Smooth muscle cell (in vitro differentiated cells): Measurements from ENCODE around the gene RAB29. TPM values are rescaled to one million over a fixed set of nuclear protein-coding genes. Genes with fewer than 3 reads are reported as not detected.

ENCODE experiments used
- DNase-seq: peaks from one replicate; lab custom pipeline; 2025; ENCODE audit not compliant: unreplicated experiment; lab: John Stamatoyannopoulos, UW
- H2AFZ ChIP-seq: fragments of 200-600 bp; sonication (generic); 2 replicates; pipeline ENCODE4 v1.6.0; 2016; ENCODE audit warnings: antibody characterized with exemption, low read depth, mild to moderate bottlenecking
- H3F3A ChIP-seq: fragments of 200-600 bp; sonication (generic); 2 replicates; pipeline ENCODE4 v1.6.0; 2017; ENCODE audit warnings: antibody characterized with exemption, low read depth
- H3K27ac ChIP-seq: fragments of 200-600 bp; sonication (generic); 2 replicates; pipeline ENCODE4 v1.5.1; 2016; ENCODE audit warnings: low read depth, mild to moderate bottlenecking
- H3K27me3 ChIP-seq: fragments of 200-600 bp; sonication (generic); 2 replicates; pipeline ENCODE4 v1.6.1; 2016; ENCODE audit warnings: low read depth, mild to moderate bottlenecking
- H3K36me3 ChIP-seq: fragments of 200-600 bp; sonication (generic); 2 replicates; pipeline ENCODE4 v1.5.1; 2016; ENCODE audit warnings: low read depth
- H3K4me1 ChIP-seq: fragments of 200-600 bp; sonication (generic); 2 replicates; pipeline ENCODE4 v1.5.1; 2016; ENCODE audit warnings: low read depth
- H3K4me2 ChIP-seq: fragments of 200-600 bp; sonication (generic); 2 replicates; pipeline ENCODE4 v1.6.0; 2016; ENCODE audit warnings: mild to moderate bottlenecking
- H3K4me3 ChIP-seq: fragments of 200-600 bp; sonication (generic); 2 replicates; pipeline ENCODE4 v1.5.1; 2016; ENCODE audit warnings: mild to moderate bottlenecking
- H3K79me2 ChIP-seq: fragments of 200-600 bp; sonication (generic); 2 replicates; pipeline ENCODE4 v1.6.0; 2016; ENCODE audit warnings: low read depth, mild to moderate bottlenecking
- H3K9ac ChIP-seq: fragments of 200-600 bp; sonication (generic); 2 replicates; pipeline ENCODE4 v1.6.0; 2016; ENCODE audit warnings: low read depth
- H3K9me3 ChIP-seq: fragments of 200-600 bp; sonication (generic); replicated peaks from 2 replicates; pipeline ENCODE4 v1.5.1; 2016; ENCODE audit warnings: low read depth
- H4K20me1 ChIP-seq: fragments of 200-600 bp; sonication (generic); 2 replicates; pipeline ENCODE4 v1.6.0; 2016; ENCODE audit warnings: low read depth
- WGBS: methylation state at CpG from one replicate; pipeline ENCODE4 v1.1.7; 2016; ENCODE audit warnings: low lambda C conversion rate; 5-methylcytosine and 5-hydroxymethylcytosine counted together
- polyA plus RNA-seq: library from polyadenylated mRNA; unstranded; fragments of >200 nt; fragmentation: Nextera tagmentation; extraction: Ambion mirVana; gene quantifications from 2 replicates; pipeline ENCODE4 v1.2.1, GENCODE V29; 2016
- total RNA-seq: library from RNA; depleted of rRNA; stranded (reverse); fragments of >200 nt; gene quantifications from 2 replicates; pipeline ENCODE4 v1.2.3, GENCODE V29; 2014
- TF ChIP-seq, protein P1 (sequence below): fragments of 200-600 bp; sonication (generic); IDR thresholded peaks from 2 replicates; pipeline ENCODE4 v1.5.1; 2017; ENCODE audit warnings: borderline replicate concordance, mild to moderate bottlenecking, antibody characterized with exemption; ENCODE audit not compliant: insufficient read depth, poor library complexity, severe bottlenecking

The RAB29 gene
- total and polyA plus RNA-seq, 2 experiments from 2014 or later = 4.1 TPM

DNA sequence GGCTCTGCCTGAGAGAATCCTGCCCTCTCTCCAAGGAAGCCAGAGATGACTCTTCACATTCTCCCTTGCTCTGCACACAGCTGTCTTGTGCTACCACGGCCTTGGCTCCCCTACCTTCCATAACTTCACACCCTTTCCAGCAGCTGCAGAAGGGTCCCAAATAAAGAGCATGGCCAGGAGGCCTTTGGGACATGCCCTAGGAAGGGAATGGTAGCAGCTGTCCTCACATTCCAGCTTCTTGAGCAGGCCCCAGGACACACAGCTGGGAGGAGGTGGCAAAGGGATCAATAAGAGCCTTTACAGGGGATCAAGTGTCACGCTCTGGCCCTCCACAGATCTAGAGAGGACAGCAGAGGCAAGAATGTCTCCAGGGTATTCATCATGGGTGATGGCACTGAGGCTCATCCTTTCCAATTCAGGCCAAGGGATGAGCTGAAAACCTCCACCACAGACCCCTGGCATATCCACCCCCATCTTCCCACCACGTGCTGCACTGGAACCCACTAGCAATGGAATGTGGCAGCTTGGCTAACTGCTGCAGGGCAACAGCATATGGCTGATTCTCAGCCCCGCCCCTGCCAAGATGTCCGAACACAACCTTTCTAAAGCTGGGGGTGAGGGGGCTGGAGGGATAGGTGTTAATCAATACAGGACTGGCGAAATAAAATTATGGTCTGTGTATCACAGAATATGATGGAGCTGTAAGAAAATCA is 17.8 kb upstream of the RAB29 start:
- Histone ChIP-seq H4K20me1 (no peaks in the 10 kb centered on the region), H3K27ac (no peak overlapping the region), H3F3A (no peaks in the 10 kb centered on the region), H3K9me3 (no peaks in the 10 kb centered on the region), H3K4me1 (no peaks in the 10 kb centered on the region), H3K4me3 (no peak overlapping the region), H2AFZ (no peak overlapping the region), H3K4me2 (no peak overlapping the region), H3K36me3 (no peaks in the 10 kb centered on the region), H3K27me3 (no peaks in the 10 kb centered on the region), H3K9ac (no peak overlapping the region), H3K79me2 (no peaks in the 10 kb centered on the region)
- 83% methylated on average over 6 of the region's 6 CpGs for WGBS
- TF ChIP-seq, protein P1, sequence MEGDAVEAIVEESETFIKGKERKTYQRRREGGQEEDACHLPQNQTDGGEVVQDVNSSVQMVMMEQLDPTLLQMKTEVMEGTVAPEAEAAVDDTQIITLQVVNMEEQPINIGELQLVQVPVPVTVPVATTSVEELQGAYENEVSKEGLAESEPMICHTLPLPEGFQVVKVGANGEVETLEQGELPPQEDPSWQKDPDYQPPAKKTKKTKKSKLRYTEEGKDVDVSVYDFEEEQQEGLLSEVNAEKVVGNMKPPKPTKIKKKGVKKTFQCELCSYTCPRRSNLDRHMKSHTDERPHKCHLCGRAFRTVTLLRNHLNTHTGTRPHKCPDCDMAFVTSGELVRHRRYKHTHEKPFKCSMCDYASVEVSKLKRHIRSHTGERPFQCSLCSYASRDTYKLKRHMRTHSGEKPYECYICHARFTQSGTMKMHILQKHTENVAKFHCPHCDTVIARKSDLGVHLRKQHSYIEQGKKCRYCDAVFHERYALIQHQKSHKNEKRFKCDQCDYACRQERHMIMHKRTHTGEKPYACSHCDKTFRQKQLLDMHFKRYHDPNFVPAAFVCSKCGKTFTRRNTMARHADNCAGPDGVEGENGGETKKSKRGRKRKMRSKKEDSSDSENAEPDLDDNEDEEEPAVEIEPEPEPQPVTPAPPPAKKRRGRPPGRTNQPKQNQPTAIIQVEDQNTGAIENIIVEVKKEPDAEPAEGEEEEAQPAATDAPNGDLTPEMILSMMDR = no peak
- DNase-seq = no peak

DNA sequence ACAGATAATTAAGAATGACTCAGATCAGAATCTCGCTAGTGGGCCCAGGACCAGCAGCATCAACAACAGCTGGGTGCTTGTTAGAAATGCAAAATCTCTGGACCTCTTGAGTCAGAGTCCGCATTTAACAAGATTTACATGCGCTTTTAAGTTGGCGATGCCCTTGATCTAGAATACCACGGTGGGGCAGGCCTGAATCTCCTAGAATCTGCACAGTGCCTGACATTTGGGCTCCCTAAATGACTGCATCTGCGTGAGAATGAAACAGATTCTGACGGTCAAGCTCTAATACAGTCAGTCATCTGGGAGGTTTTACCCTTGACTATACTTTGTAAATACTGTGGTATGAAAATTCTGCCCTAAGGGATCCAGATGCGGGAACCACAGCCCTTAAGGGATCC is 17.2 kb upstream of the RAB29 start:
- Histone ChIP-seq H3K36me3 (no peaks in the 10 kb centered on the region), H3K4me1 (peaks cover 2% of the 10 kb centered on the region), H3K27ac (no peak overlapping the region), H3K79me2 (no peaks in the 10 kb centered on the region), H3K4me2 (no peak overlapping the region), H3F3A (no peaks in the 10 kb centered on the region), H3K4me3 (no peak overlapping the region), H3K9me3 (no peaks in the 10 kb centered on the region), H2AFZ (no peak overlapping the region), H3K27me3 (no peaks in the 10 kb centered on the region), H3K9ac (no peak overlapping the region), H4K20me1 (no peaks in the 10 kb centered on the region)
- no peak for DNase-seq
- 89% methylated on average over 8 of the region's 8 CpGs for WGBS
- TF ChIP-seq, protein P1 = no peak

DNA sequence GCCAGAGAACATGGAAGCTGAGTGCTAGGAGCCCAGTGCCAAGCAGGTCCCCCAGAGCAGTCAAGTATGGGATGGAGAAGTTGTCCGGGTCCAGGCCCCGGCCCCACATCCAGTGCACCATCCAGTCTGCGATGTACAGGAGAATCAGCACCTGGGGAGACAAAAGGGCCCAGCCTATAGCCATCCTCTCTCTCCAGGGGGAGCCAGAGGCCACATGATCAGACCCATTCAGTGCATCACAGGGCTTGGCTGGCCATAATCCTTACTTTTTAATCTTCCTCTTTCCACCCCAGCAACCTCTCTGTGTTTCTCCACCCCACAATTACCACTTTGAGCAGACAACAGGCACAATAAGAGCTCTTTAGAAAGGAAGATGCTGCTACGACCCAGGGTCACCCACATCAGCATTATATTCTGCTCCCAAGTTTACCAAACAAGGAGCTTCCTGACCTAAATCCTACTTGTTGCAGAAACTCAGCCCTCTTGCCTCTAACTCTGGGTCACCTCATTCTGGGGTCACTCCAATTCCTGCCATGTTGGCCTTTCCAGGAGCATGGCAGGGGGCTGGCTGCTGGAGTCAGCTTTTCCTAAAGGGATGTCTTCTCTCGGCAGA is 16.4 kb upstream of the RAB29 start:
- Histone ChIP-seq H3K9me3 (no peaks in the 10 kb centered on the region), H3K27me3 (no peaks in the 10 kb centered on the region), H3K9ac (no peak overlapping the region), H3K4me2 (no peak overlapping the region), H3K4me1 (peaks cover 5% of the 10 kb centered on the region), H4K20me1 (no peaks in the 10 kb centered on the region), H2AFZ (no peak overlapping the region), H3K79me2 (no peaks in the 10 kb centered on the region), H3K36me3 (no peaks in the 10 kb centered on the region), H3K27ac (no peak overlapping the region), H3F3A (no peaks in the 10 kb centered on the region), H3K4me3 (no peak overlapping the region)
- TF ChIP-seq, protein P1 = peak; percentile 62
- WGBS = 71% methylated on average over 5 of the region's 5 CpGs
- DNase-seq = no peak
